A549 (cell line): ENCODE results near the gene MOV10.

Source experiments
- CEBPB ChIP-seq, 2 experiments: fragments of >200 bp in 1 of 2; sonication (Bioruptor Twin) in 1 of 2; formaldehyde crosslinking in 1 of 2; IDR thresholded peaks; 2 replicates each; pipeline ENCODE4 v1.6.1; 2012 to 2016
- CHD4 ChIP-seq: fragments of 200-600 bp; sonication (generic); IDR thresholded peaks from 2 replicates; pipeline ENCODE4 v1.6.1; 2016; ENCODE audit warnings: antibody characterized with exemption, mild to moderate bottlenecking, borderline replicate concordance
- CTCF ChIP-seq: fragments of >200 bp; sonication (Bioruptor Twin); formaldehyde crosslinking; IDR thresholded peaks from 3 replicates; pipeline ENCODE4 v1.5.1; 2016
- ELK1 ChIP-seq: fragments of 150-350 bp; IDR thresholded peaks from 2 replicates; pipeline ENCODE4 v1.6.1; 2014; ENCODE audit warnings: low read depth, mild to moderate bottlenecking, low read length
- EP300 ChIP-seq, 2 experiments: fragments of >200 bp; sonication (Bioruptor Twin); formaldehyde crosslinking; IDR thresholded peaks; 2 replicates in 1 of 2; 3 replicates in 1 of 2; pipeline ENCODE4 v1.6.1; 2016 to 2017
- JUN ChIP-seq, 2 experiments: fragments of >200 bp; sonication (Bioruptor Twin); formaldehyde crosslinking; IDR thresholded peaks; 2 replicates in 1 of 2; 3 replicates in 1 of 2; pipeline ENCODE4 v1.6.1; 2016 to 2017
- KDM5A ChIP-seq: fragments of 200-600 bp; sonication (generic); IDR thresholded peaks from 2 replicates; pipeline ENCODE4 v1.6.1; 2016; ENCODE audit warnings: antibody characterized with exemption, mild to moderate bottlenecking
- POLR2A ChIP-seq: IDR thresholded peaks from 2 replicates; pipeline ENCODE4 v1.6.1; 2012; ENCODE audit warnings: mild to moderate bottlenecking, low read length
- POLR2AphosphoS2 ChIP-seq: conservative IDR thresholded peaks from 2 replicates; pipeline ENCODE4 v1.6.1; 2012; ENCODE audit warnings: low read length, improper control_type of control experiment, inconsistent platforms
- RCOR1 ChIP-seq: fragments of 150-350 bp; IDR thresholded peaks from 2 replicates; pipeline ENCODE4 v1.6.1; 2014; ENCODE audit warnings: antibody characterized with exemption, low read length, low read depth
- RNF2 ChIP-seq: fragments of 200-600 bp; sonication (generic); IDR thresholded peaks from 2 replicates; pipeline ENCODE4 v1.6.1; 2016; ENCODE audit warnings: low read depth, mild to moderate bottlenecking, antibody characterized with exemption, moderate library complexity, borderline replicate concordance
- USF2 ChIP-seq: fragments of 450-650 bp; IDR thresholded peaks from 2 replicates; pipeline ENCODE4 v1.6.1; 2014; ENCODE audit warnings: antibody characterized with exemption

- TF ChIP-seq CTCF (no peak), EP300 (IDR thresholded peaks at IDR 0.05) (no peak), KDM5A (no peak), CHD4 (no peak), ELK1 (no peak), CEBPB (IDR thresholded peaks at IDR 0.05) (no peak), USF2 (no peak), POLR2A (no peak), RNF2 (no peak), RCOR1 (no peak), POLR2AphosphoS2 (no peak), JUN (IDR thresholded peaks at IDR 0.05) (no peak)
These were observed 33.6 kb downstream of the MOV10 start for GRCh38 chr1:112708002-112708448.
